Fibroblast of skin of left quadriceps (primary cell): ENCODE measurements around the gene OOSP1.
"Not testable (repeated sequence)": the region's sequence is repeated elsewhere in the genome, so short reads cannot be mapped to it uniquely, and the experiment has no call there.

Source experiments
- DNase-seq, 2 experiments: peaks; one replicate each; pipeline ENCODE4 v3.0.0-alpha.2; 2013; ENCODE audit warnings: low read depth in 2 of 2

OOSP1 gene, protein sequence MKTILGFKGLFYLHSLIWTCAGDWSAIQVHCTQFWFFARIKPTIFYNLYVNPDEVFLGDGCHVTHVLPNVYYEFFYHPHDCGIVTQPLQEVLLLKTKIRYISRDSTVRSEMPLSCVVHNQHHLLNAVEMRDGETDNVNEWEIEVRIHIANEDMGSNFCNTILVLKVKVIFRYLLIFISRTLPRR

DNA sequence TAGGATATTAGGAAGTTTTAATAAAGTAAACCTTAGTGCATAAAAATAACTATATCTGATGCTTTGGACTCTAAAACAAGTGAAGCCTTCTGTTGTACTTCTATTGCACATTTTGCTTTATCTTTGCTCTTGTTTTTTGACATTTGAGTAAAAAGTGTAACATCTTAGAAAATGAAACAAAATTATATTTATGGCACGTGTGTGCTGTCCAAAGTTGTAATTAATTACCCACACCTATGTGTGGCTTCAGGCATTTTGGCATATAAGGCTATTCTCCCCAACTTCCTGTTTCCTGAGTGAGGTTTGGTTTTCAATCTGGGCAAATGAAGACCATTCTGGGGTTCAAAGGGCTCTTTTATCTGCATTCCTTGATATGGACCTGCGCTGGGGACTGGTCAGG is at the start of gene OOSP1:
Gene OOSP1, plus strand, starts transcription at position 301 of the 400 bp plus-strand sequence. Its CDS starts 23 bp downstream, at position 324.
- DNase-seq, result no peak

DNA sequence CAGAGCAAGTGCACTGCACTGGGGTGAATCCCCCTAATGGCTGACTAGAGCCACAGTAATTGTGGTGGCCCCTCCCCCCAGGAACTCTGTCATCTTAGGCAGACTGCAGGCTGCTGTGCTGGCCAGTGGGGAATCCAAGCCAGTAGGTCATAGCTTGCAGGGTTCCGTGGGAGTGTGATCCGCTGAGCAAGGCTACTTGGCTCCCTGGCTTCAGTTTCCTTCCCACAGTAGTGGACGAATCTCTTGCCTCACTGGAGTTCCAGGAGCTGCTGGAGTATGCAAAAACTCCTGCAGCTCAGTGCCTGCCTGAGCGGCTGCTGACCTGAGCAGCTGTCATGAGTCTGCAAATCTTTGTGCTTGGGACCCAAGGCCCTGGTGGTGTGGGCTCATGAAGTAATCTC is 46.5 kb upstream of the OOSP1 start:
- DNase-seq, result no peak

DNA sequence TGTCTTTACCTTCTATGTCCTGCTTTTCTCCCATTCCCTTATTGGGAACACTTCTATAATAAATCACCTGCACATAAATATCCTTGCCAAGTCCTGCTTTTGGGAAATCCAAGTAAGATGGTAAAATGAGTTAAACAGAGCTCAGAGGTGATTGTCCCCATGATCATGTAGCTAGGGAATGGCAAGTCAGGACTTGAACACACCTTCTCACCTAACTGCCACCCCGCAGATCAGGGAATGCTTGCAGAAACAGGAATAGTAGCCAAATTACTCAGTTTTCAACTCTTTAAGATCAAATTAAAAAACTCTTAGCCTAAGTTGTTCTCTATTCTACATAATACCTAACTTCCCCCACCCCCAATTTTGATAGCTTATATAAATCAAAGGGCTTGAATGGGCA is 43.6 kb upstream of the OOSP1 start:
- DNase-seq, result no peak

DNA sequence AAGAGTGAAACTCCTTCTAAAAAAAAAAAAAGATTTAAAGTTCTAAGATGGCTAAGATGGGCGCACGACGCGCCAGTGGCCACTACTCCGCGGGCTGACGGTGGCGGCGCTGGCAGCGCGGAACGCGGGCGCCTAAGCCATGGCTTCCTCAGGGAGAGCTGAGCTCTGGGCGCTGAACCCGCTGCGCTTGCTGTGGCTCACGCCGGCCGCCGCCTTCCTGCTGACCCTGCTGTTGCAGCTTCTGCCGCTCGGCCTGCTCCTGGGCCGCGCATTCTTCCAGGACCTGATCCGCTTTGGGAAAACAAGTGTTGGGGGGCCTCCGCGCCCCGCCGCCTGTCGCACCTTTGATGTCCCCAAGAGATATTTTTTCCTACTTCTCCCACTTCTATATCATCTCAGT is 40.2 kb upstream of the OOSP1 start:
- no peak for DNase-seq

DNA sequence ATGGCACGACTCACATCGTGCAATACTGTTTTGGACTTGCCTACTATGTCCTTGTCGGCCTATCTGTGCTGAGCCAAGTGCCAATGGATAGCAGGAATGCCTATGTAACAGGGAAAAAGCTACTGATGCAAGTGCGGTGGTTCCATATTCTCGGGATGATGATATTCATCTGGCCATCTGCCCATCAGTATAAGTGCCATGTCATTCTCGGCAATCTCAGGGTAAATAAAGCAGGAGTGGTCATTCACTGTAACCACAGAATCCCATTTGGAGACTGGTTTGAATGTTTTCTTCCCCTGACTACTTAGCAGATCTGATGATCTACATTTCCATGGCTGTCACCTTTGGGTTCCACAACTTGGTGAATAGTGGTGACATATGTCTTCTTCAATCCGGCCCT is 39.6 kb upstream of the OOSP1 start:
- DNase-seq, result no peak

DNA sequence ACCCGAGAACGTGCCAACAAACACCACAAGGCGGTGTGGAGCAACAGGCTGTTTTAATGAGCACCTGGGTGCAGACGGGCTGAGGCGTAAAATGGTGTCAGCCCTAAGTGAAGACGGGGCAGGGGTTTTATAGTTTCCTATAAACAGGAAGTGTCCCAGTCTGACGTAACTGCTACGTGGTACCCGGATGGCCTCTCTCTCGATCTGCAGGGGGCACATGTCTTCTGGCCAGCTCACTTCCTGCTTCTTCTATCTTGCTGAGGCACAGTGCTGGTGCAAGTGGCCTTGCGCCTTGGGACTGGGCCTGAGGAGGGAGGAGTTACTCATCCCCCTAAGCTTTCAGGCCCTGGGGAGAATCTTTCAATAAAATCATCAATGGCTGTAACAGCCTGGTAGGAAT is 38.7 kb upstream of the OOSP1 start:
- no peak for DNase-seq

DNA sequence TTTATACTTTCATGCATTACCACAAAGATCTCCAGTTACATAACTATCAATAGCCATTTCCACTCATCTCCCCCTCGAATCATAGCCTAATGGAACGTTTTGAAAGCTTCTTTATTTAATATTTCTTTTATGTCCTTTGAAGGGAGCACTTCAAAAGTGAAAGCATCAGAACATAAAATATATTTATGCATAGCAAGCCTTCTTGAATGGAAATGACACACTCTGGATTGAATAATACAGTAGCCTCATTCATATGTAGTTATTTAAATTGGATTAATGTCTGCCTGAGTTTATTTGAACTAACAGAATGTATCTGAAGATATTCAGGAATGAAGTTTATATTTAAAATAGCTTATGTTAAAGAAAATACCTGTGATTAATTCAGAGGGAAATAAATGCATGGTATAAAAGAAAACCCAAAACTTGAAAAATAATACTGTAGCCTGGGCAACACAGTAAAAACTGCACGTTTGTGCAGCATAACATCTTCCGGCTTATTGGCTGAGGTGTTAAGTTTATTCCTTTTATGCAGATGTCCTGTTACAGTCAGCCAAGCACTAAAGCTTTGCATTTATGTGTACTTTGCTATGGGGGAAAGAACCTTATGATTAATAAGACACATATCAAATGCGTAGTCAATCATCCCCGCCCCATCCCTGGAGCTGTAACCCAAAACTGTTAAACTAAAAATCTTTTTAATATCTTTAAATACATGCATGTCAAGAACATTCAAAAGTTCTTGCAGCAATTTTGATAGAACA is 37.7 kb upstream of the OOSP1 start:
- no peak for DNase-seq

DNA sequence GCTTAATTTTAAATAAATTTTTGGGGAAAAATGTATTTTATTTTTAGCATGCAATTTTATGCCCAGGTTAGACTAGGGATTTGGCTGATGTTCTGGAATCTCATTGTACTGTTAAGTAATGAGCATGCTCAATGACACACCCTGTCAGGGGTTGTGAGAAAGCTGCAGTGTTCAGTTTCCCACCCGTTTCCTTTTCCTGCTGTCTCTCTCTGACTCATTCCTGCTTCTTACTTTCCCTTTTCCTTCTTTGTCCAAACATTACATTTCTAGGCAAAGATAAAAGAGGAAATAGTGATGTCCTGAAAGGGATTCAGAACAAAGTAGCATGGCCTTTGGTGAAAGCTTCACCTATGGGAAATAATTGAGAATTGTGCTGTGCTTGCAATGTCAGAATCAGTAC is 36.9 kb upstream of the OOSP1 start:
- no peak for DNase-seq

DNA sequence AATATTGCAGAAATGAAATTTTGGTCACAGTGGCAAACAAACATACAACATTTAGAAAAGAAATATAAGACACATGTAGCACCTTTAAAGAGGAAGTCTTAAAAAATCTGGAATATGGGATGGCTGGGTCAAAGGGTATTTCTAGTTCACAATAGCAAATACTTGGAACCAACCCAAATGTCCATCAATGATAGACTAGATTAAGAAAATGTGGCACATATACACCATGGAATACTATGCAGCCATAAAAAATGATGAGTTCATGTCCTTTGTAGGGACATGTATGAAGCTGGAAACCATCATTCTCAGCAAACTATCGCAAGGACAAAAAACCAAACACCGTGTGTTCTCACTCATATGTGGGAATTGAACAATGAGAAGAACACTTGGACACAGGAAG is 34.7 kb upstream of the OOSP1 start:
- not testable (repeated sequence) for DNase-seq

DNA sequence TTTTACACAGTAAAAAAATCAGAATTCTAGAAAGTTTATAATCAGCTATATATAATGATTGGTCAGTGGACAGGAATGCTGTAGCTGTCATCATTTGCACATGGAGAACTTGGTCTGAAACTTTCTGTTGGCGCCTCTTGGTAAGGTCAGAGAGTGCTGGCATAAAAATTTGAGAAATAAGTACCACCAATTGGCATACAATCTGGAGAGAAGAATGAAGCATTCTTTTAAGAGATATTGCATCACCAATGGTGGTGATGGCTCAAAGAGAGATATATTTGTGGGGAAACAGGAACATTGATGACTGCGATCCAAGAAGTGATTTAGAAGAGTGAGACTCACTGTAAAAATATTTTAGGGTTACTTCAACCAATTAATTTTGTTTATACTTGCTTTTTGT is 19.8 kb upstream of the OOSP1 start:
- no peak for DNase-seq

DNA sequence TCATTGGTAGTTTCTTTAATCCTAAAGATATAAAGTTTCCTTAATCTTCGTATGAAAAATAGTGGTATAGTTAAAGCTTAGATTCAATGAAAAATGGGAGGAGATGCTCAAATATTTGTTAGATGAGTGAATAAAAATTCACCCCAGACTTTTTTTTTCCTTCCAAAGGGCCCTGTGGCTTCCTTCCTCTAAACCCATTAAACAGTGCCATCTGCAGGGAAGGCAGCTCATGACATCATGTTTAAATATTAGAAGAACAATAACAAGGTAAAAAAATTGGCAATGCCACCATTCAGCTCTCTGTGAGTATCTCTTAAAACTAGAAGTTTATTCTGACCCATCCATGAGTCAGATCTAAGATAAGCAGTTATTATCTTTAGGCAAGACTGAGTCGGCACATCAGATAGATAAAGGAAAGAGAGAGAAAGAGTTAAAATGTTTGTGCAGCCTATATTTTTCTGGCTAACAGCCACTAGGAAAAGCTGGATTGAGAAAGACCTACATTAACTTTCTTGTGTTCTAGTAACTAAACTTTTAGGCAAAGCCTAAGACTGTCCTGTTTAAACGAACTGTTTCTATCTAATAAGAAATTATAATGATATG is 19.1 kb upstream of the OOSP1 start:
- DNase-seq, result no peak

DNA sequence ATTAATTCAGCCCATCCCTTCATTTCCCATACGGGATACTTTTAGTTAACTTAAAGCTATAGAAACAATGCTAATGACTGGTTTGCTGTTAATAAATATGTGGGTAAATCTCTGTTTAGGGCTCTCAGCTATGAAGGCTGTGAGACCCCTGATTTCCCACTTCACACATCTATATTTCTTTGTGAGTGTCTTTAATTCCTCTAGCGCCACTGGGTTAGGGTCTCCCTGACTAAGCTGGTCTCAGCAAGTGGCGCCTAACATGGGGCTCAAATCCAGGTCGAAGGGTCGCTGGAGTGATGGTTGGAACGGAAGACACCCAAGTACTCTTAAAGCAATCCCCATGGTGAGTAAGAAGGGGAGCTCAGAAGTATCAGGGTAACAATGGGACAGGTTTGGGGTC is 14.4 kb upstream of the OOSP1 start:
- DNase-seq, result no peak

DNA sequence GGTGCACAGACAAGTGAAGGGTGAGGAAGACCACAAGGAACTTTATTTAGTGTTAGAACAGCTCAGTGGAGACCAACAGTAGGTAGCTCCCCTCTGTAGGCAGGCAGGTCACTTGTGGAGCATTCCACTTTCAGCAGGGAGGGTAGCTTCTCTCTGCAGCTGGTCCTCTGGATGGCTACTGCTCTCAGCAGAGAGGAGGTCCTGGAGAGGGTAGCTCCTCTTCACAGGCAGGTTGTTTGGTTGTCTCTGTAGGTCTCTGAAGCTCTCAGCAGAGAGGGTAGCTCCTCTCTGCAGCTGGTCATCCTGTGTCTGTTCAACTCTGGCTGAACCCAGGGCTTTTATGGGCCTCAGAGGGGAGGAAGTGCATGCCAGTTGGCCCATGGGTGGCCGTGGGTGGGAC is 6.5 kb upstream of the OOSP1 start:
- no peak for DNase-seq

DNA sequence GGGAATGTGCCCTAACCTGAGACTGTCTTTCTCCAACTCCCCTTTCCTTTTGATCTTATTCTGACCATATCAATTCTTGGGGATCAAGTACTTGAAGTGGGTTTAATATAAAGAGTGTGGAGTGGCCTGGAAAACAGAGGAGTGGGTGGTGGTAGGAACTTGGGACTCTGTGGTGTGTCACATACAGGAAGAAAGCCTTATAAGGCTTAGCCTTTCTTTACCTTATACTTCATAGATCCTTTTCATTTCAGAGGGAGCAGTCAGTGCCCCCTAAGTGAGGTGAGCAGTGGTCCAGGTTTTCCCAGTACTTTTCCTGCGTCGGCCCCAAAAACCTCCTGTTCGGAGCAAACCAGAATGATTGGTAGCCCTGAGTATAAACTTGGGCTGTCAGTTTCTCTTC is 486 bp downstream of the OOSP1 start:
- no peak for DNase-seq

DNA sequence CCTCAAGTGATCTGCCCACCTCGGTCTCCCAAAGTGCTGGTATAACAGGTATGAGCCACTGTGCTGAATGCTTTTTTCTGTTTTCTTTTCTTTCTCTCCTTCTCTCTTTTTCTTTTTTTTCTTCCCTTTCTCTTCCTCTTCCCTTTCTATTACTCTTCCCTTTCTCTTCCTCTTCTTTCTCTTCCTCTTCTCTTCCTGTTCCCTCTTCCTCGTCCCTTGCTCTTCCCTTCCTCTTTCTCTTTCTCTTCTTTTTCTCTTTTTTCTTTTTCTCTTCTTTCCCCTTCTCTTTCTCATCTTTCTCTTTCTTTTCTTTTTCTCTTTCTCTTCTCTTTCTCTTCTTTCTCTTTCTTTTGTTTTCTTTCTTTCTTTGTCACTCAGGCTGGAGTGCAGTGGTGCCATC is 1.2 kb downstream of the OOSP1 start:
- DNase-seq, result no peak

DNA sequence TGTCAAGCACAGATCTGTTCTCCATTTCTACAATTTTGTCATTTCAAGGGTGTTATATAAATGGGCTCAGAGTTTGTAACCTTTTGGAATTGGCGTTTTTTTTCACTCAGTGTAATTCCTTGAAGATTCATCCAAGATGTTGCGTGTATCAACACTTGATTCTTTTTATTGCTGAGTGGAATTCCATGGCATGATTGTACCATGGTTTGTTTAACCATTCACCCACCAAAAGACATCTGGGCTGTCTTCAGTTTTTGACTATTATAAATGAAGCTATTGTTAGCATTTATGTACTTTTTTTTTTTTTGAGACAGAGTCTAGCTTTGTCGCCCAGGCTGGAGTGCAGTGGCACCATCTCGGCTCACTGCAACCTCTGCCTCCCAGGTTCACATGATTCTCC is 2.9 kb downstream of the OOSP1 start:
- DNase-seq, result no peak

DNA sequence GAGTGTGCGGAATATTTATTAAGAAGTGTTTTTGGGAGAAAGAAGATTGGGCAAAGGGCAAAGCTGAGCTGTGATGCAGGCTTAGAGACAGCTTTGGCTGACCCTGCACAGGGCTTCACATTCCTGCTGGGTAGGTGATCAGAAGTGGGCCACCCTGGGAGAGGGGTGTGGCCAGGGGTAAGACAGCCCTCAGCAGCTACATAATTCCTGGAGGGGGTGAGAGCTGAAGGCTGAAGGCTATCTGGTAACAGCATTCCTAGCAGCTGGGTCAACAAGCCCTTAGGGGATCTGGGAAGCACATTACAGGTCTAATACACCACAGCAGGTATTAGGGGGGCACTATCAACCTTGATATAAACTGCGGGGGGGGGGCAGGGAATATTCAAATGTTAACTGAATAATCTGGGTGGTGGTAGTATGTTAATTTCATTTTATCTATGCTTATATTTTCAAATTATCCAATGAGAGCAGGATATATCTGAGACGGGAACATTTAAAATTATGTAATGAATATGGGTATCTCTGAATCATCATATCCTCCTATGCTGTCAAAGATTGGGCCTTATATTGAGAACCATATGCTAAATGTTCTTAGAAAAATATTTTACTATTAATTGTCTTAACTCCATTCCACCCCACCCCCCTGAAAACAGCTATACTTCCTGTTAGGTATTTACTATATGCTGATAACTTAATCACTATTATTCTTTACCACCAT is 5.9 kb downstream of the OOSP1 start:
- DNase-seq, result no peak

DNA sequence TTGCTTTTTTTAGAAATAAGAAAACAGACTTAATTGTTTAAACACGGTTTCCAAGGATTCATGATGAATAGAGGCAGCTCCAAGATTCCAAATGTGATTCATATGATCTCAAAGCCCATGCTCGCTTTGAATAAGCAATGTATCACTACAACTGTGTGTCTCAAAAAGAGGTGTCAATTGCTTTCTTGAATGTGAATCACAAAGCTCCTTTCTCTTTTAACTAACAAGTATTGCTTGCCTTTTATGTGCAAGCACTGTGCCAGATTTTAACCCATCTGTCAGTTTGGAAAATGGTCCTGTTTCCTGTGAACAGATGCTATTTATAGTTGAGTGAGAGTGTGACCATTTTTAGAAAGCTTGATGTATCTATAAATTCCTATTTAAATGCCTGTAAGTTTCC is 6.5 kb downstream of the OOSP1 start:
- no peak for DNase-seq

DNA sequence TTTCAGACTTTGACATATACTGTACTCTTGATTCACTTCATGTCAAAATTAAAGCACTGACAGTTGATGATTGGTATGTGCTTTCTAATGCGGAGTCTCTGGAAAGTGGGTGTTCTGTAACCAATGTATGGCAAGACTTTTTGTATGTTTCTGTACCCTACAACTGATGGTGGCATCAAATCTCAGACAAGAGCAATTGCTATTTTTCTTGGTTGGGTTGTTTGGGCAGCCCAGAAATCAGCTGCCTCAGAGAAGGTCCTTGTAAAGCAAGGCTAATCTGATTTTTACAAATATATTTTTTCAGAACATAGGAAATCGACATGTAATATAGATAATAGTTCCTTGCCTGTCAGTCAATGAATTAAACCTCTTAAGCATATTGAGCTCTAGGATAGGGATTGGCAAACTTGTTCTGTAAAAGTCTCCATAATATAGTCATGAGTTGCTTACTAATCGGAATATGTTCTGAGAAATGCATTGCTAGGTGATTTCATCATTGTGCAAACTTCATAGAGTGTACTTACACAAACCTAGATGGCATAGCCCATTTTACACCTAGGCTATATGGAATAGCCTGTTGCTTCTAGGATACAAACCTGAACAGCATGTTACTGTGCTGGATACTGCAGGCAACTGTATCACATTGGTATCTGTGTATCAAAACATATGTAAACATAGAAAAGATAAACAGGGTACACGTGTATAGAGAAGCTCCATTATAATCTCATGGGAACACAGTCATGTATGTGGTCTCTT is 15.4 kb downstream of the OOSP1 start:
- no peak for DNase-seq

DNA sequence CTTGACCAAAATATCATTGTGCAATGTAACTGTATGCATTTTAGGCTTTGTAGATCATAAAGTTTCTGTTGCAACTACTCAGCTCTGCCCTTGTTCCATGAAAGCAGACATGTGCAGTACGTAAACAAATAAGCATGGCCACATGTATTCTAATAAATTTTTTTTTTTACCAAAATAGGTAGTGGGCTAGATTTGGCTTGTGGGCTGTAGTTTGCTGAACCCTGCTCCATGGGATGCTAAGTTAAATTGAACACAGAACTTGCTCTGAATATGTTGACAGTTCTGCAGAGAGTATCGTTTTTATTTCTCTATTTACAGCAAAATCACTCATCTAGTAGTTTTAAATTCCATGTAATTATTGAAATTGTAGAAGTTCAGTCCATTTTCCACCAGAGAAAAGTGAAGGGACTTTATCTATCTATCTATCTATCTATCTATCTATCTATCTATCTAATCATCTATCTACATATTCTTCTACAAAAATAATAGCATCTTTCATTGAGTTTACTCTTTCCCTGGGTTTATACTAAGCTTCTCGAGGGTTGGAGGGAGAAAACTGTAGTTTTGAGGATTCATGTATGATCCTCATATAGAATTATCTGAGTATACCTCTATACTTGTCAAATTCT is 16.1 kb downstream of the OOSP1 start:
- DNase-seq, result no peak

DNA sequence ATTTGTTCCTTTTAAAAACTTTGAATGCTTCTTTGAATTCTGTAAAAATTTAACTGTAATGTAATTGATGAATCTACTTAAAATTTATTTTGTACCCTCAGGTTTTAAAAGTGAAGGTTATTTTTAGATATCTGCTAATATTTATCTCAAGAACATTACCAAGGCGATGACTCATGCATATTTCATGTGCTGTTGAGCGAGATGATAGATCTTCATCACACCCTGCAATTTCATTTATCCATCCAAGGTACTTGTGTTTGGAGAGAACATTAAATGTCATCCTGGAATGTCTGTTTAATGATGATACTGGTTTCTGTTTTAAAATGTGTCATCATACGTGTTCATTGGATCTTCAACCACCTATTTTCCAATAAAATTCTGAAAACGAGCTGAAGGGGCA is 18.9 kb downstream of the OOSP1 start:
- no peak for DNase-seq
